Heart left ventricle (tissue), 13 donors: ENCODE data around the gene FARP1.

ENCODE experiments used
- CTCF ChIP-seq, 12 donors: fragments of 200-600 bp; sonication (generic) in 4 of 12; IDR thresholded peaks; one replicate each; pipeline versions ENCODE4 v1.5.0 to v1.8.0; 2018 to 2022; ENCODE audit warnings: antibody characterized with exemption in 12 of 12, mild to moderate bottlenecking in 5 of 12
- POLR2A ChIP-seq, 2 donors: fragments of 450-650 bp; IDR thresholded peaks; one replicate each; pipeline ENCODE4 v1.6.1; 2017; ENCODE audit warnings: antibody characterized with exemption in 2 of 2, mild to moderate bottlenecking in 2 of 2, moderate library complexity in 2 of 2
- donor health status: ischemic (EF 13 %, LVEDD 7.1; RV severe dilation, severe dysfunction).
- donor health status: DM: no; HTN: yes; CAD: no.
- donor health status: DM: no; HTN: no; CAD: no.
- donor health status: ischemic (EF 25% LVEDD 6.9; RV normal size, moderate dysfunction).
- donor health status: ischemic (EF 25% LVEDD 5.7; RV mildly dilated, moderate dysfunction).
- donor health status: ischemic (EF 35%, LVEDD 5.7; RV mildly dilated, moderate dysfunction).
- donor health status: nonischemic (EF 11% LVEDD 7.7; RV severe dilation, severe dysfunction).
- donor health status: DM: yes; HTN: yes; CAD: no.
- donor health status: PGD.
- donor health status: ischemic (EF 29% LVEDD 5.4; RV normal size, mild dysfunction).
- donor health status: nonischemic (EF 23%, LVEDD 6.1; RV moderate dilation, normal function).

GRCh38 chr13:98237331-98237730 lies 94.4 kb downstream of the FARP1 start:
- no peak for TF ChIP-seq CTCF (IDR thresholded peaks at IDR 0.05)
- TF ChIP-seq POLR2A (IDR thresholded peaks at IDR 0.05): no peak
